Esophagus muscularis mucosa (tissue), 4 donors: ENCODE results near the gene PHIP.

Source experiments
- EP300 ChIP-seq: sonication (generic); formaldehyde crosslinking; IDR thresholded peaks from one replicate; pipeline ENCODE4 v1.6.1; 2017; ENCODE audit warnings: antibody characterized with exemption
- POLR2A ChIP-seq: fragments of 450-650 bp; IDR thresholded peaks from one replicate; pipeline ENCODE4 v1.6.1; 2017; ENCODE audit warnings: antibody characterized with exemption, moderate library complexity, mild to moderate bottlenecking, low read depth
- POLR2AphosphoS5 ChIP-seq, 2 donors: sonication (generic); formaldehyde crosslinking; IDR thresholded peaks; one replicate each; pipeline ENCODE4 v1.6.1; 2017; ENCODE audit warnings: antibody characterized with exemption in 2 of 2
- TF ChIP-seq, protein P1 (sequence below), 3 experiments: fragments of 200-600 bp in 2 of 3; fragments of 450-650 bp in 1 of 3; sonication (generic) in 2 of 3; IDR thresholded peaks; one replicate each; pipeline ENCODE4 v1.5.1; 2017 to 2019; ENCODE audit warnings: antibody characterized with exemption in 3 of 3, mild to moderate bottlenecking in 2 of 3, moderate library complexity in 1 of 3

DNA sequence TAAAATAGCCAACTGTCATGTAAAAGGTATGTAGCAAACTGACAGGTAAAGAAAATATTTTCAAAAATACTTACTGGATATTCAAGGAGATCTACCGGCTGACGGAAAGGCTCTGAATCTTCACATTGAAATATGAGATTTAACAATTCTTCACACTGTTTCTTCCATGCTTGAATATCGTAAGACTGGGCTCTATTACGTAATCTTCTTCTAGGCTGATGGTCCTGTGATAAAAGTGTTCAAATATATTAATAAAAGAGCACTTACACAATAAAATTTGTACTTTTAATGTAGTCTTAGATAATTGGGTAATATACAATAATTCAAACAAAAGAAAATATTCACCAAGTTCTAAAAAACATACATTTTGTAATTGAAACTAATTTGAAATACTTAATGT lies 123.3 kb downstream of the PHIP start:
- no peak for TF ChIP-seq POLR2A
- no peak for TF ChIP-seq EP300
- TF ChIP-seq POLR2AphosphoS5 (IDR thresholded peaks at IDR 0.05), result no peak
- TF ChIP-seq, protein P1, sequence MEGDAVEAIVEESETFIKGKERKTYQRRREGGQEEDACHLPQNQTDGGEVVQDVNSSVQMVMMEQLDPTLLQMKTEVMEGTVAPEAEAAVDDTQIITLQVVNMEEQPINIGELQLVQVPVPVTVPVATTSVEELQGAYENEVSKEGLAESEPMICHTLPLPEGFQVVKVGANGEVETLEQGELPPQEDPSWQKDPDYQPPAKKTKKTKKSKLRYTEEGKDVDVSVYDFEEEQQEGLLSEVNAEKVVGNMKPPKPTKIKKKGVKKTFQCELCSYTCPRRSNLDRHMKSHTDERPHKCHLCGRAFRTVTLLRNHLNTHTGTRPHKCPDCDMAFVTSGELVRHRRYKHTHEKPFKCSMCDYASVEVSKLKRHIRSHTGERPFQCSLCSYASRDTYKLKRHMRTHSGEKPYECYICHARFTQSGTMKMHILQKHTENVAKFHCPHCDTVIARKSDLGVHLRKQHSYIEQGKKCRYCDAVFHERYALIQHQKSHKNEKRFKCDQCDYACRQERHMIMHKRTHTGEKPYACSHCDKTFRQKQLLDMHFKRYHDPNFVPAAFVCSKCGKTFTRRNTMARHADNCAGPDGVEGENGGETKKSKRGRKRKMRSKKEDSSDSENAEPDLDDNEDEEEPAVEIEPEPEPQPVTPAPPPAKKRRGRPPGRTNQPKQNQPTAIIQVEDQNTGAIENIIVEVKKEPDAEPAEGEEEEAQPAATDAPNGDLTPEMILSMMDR (IDR thresholded peaks at IDR 0.05), result no peak
